ENCODE measurements around the gene MYO3A. TPM values are rescaled to one million over a fixed set of nuclear protein-coding genes. Genes with fewer than 3 reads are reported as not detected.

The MYO3A gene
- not detected in 2 replicates for total RNA-seq
- not detected for polyA plus RNA-seq (2012)

DNA sequence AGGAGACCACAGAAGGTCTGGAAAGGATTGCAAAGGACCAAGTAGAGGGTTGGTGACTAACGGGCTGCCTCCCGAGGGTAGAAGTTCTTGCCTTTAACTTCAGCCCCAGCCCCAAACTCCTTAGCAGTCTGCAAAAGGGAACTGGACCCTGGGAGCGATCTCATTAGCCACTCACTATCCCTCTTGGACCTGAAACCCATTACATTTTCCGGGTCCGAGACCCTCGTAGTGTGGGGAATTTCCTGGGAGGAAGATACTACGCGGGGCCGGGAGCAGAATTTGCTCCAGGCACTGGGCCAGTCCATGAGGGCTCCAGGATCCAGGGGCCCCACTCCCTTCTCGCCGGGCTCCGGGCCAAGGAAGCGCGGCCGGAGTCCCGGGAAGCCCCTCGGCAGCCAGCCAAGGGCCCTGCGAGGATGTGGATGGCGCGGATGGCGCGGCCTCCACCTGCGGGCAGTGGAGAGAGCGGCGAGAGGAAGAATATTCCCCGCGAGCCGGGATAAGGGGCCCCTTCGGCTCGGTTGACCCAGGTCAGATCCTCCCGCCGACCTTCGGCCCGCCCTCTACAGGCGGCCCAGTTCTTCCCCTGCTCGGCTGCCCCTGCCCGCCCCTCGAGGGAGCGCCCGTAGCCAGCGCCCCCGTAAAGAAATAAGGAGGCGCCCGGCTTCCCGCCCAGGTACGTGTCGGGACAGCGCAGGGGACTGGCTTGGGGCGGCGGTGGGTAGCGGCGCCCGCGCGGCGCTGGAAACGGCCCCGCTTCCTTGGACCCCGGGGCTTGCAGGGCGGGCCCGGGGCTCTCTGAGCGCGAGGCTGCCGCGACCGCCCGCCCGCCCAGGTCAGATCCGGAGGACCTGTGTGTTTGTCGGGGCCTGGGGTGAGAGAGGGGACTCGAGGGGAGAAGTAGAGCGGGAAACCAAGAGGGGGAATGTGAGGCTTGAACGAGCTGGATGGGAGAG, at the start of gene MYO3A:
TSS of gene MYO3A (plus strand) at position 577 of the 956 bp plus-strand sequence. CDS start 17,882 bp downstream, outside the sequence.
- DNase-seq (ENCODE audit: low read depth), result no peak

DNA sequence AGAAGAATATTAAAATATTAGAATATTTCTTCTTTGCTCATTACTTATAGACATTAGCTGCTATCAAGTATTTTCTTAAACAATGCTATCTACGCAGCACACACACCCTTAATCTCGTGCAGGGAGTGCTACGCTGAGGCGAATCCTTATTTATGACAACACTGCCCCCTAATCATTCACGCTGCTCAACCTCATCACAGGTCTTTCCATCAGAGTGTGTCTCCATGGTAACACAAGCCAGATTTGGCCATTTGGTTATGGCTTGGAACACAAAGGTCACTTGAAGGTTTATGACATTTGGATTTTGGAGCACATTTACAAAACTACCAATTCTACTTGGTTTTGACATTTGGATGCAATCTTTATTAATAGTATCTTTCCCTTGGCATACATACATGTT, 45.4 kb upstream of the MYO3A start:
- DNase-seq (ENCODE audit: low read depth), result no peak

- DNase-seq (ENCODE audit: low read depth), result no peak
These were observed 43.0 kb upstream of the MYO3A start for GRCh38 chr10:25890995-25891394.

DNA sequence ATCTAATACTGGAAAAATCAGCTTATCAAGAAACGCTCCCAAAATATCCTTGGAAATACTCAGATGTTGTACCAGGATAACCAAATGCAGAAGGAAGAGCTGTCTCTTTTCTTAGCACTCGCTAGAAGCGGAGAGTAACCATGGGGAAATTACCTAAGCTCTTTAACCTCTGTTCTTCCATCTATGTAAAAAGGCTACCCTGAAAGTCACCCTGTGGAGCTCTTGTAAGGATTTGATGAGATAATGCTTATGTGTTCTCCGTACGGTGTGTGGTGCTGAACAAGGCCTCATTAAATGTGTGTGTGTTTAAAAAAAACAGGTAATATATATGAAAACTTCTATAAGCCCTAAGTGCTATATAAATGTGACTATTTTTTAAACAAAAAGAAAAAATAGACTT, 38.2 kb upstream of the MYO3A start:
- DNase-seq (ENCODE audit: low read depth), result no peak

DNA sequence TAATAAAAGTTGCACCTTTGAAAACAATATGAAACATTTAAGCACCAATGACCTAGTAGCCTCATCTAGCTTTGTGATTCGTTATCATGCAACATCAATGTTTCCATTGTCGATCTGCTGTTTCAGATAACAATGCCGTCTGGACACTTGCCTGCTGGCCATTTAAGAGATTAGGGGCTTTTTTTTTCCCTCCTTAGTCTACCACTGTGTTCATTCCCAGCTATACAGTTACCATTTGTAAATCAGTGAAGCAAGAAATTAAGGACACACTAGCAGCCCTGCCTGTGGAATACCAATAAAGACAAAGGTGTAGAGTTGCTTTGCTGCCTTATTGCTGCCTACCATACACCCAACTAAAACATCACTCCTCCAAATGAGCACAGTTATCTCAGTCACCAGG, 37.6 kb upstream of the MYO3A start:
- DNase-seq (ENCODE audit: low read depth), result no peak

- DNase-seq (ENCODE audit: low read depth), result no peak
These were observed 34.7 kb upstream of the MYO3A start for GRCh38 chr10:25899304-25899703.

DNA sequence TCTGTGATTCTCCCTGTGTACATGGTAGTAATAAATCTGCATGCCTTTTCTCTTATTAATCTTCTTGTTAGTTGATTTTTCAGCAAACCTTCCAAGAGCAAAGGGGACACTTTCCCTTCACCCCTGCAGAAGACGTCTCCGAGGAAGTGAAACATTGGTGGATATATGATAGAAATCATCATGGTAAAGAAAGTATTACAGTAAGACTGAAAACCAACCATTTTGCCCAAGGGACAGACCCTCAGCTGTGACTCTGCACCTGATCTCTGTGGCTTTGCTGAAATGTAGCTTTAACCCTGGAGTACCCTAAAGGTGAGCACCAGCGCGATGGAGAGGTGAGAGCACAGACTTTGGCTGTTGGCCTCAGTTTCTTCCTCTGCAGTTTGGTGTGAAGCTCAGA, 32.8 kb upstream of the MYO3A start:
- no peak for DNase-seq (ENCODE audit: low read depth)

- no peak for DNase-seq (ENCODE audit: low read depth)
These were observed 32.0 kb upstream of the MYO3A start for GRCh38 chr10:25902002-25902401.

DNA sequence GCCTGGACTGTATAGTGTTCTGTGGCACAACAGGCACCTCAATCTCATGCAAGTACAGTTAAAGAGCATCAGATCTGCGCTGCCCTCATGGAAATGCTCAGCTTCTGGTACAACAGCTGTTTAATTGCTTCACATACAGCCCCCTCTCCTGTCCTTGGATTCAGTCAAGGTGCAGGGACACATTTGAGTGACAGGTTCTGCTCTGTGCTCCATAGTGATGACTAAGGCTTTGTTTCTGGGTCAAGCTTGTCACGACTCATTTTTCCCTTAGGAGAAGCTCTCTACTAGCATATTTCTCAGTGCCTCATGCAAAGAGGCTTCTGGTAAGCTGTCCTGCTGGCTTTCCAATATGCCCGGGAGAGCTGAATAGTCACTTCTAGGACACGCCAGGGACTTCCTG, 26.8 kb upstream of the MYO3A start:
- no peak for DNase-seq (ENCODE audit: low read depth)

DNA sequence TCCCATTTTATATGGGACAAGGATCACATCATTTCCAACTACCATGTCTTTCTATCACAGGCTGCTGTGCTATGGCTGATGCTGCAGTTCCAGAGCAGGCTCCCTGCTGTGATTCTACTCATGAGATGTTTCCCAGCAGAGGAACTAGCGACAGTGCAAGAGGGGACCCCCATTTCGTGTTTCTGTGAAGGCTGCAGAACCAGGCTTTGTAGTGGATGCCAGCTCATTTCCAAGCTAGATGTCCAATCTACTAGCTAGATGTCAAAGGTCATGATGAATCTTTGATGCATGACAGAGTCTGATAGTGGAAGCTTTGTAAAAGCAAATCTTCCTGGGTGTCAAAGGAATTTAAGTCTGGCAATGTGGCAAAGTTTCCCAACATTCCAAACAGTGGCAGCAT, 21.2 kb upstream of the MYO3A start:
- no peak for DNase-seq (ENCODE audit: low read depth)

GRCh38 chr10:25914776-25915175, 19.3 kb upstream of the MYO3A start:
- no peak for DNase-seq (ENCODE audit: low read depth)

DNA sequence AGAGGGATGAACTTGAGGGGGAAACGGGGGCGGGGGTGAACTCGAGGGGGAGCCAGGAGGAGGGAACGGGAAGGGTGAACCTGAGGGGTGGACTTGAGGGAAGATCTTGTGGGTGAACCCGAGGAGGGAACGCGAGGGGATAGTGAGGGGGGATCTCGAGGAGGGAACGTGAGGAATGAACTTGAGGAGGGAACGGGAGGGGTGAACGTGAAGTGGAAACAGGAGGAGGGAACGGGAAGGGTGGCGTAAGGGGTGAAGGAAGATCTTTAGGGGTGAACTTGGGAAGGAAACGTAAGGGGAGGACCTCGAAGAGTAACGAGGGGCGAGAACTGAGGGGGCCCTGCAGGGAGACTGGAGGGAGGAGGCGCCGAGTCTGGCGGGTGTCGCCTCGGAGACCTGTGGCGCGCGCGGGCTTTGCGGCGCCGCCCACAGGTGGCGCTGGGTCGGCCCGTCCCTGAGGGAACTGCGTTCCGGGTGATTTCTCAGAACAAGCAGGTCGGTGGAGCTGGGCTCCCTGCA, 651 bp downstream of the MYO3A start:
- no peak for DNase-seq (ENCODE audit: low read depth)

GRCh38 chr10:25938405-25938804, 4.4 kb downstream of the MYO3A start:
- no peak for DNase-seq (ENCODE audit: low read depth)

GRCh38 chr10:25944771-25945170, 10.7 kb downstream of the MYO3A start:
- no peak for DNase-seq (ENCODE audit: low read depth)

DNA sequence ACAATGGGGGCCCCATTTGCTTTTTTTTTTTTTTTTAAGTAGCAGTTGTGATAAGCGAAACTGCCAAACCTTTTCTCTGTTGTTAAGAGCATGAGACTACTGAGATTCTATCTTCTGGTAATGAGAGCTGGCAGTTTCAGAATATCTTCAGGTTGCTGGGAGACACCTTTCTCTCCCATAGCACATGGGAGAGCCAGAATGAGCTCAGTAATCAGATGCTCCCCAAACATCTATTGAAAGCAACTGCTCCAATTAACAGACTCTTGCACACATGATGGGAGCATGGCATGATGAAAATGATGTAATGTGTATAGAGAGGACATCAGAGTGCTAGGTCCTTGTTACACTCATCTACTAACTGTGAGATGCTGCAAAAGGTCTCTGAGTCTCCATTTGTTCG, 18.8 kb downstream of the MYO3A start:
- no peak for DNase-seq (ENCODE audit: low read depth)

GRCh38 chr10:25954851-25955250, 20.8 kb downstream of the MYO3A start:
- no peak for DNase-seq (ENCODE audit: low read depth)

GRCh38 chr10:25959540-25960232, 25.7 kb downstream of the MYO3A start:
- no peak for DNase-seq (ENCODE audit: low read depth)

DNA sequence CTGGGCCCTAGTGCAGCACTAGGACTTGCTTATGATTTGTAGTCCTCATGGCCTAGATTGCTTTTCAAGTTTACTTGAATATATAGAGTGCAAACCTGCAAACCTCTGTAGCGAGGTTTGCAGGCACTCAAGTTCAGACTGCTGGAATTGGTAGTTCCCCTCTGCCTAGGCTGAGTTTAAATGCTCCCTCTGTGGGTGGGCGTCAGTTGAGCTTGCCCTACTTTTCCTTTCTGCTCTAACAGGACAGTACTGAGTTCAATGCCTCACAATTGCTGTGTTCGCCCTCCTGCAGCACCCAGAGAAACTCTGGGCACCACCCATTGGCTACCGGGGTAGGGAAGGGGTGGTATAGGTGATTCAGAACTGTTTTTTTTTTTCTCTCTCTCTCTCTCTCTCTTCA, 31.6 kb downstream of the MYO3A start:
- DNase-seq (ENCODE audit: low read depth), result no peak

DNA sequence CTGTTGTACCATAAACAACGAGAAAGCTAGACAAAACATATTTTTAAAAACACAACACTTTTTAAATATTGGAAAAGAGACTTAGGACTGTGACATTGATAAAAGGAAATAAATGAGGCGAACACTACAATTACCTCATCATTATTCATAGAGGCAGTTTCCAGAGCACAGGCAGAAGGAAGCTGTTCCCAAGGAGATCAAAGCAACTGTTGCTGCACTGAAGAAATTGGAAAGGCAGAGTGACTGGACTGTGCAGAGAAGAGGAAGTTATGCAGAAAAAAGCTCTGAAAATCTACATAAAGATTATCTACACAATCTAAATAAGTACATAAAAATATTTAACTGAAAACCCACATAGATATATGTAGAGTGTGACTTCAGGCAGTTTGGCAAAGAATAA, 32.8 kb downstream of the MYO3A start:
- no peak for DNase-seq (ENCODE audit: low read depth)

GRCh38 chr10:25972631-25973030, 38.6 kb downstream of the MYO3A start:
- DNase-seq (ENCODE audit: low read depth), result no peak

- no peak for DNase-seq (ENCODE audit: low read depth)
These were observed 40.9 kb downstream of the MYO3A start for GRCh38 chr10:25974897-25975459.

DNA sequence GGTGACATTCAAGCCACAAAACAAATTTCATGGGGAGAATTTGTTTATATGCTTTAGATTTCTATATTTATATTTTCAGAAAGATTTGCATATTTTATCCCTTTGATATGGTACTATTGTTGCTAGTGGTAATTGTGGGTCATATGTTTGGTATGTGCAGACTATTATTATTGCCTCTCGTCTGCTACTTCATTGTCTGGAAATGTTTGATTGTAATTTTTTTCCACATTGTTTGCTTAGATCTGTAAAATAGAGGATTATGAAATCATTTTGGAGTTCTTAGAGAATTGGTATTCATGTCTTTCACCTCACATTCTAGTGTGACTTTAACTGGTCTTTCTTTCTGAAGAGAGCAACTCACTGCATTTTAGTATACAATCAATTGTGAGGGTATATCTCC, 44.7 kb downstream of the MYO3A start:
- no peak for DNase-seq (ENCODE audit: low read depth)
